ENCODE measurements around the gene BMP4. TPM values are rescaled to one million over a fixed set of nuclear protein-coding genes. Genes with fewer than 3 reads are reported as not detected.

BMP4 gene
- 33.1 TPM for total RNA-seq

DNA sequence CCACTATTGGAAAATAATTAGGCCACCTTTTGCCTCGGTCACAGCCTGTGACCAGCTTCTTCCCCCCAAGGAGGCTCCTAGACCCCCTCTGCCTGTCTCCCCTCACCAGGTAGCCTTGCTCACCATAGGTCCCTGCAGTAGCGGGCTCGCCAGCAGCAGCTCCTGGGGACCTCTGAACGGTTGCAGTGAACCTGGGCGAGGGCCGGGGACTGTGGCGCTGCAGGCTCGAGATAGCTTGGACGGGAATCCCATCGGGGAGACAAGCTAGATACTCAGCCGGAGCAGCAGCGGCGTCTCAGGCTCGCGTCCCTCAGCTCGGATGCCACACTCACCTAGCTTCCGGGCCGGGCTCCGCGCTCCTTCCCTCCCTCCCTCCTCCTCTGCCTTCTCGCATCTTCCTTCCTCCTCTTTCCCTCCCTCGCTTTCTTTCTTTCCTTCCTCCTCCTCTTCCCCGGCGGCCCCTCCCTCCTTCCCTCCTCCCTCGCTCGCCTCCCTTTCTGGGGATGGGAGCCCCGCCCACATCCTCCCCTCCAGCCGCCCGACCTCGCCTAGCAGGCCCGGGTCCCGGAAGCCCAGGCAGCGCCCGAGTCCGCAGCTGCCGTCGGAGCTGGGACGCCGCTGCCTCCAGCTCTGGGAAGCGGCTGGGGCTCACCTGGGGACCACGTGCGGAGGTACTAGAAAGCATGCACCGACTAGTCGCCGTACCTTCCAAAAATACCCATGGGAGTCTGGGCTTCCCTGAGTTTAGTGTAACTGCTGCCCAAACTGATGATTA, at the start of gene BMP4:
TSS of gene BMP4 (minus strand) at position 399 of the 775 bp plus-strand sequence. CDS start 4,603 bp downstream, outside the sequence.
- peak within 1 kb of the TSS; percentile 82 to 85 for H3K27ac ChIP-seq
- intact Hi-C loops (cut with DNase I) = loop anchor here (2.0 to 10.0 kb wide), 9 partner anchors 151 to 1428 kb away; partner anchors contain the start of genes CDKN3, CGRRF1, ERO1A and FERMT2
- peak in 1 of 2 donors; percentile 87 for DNase-seq (ENCODE audit: low spot score in 2 of 2)
- peaks cover 3 to 5% of the 10 kb centered on the region in 2 donors for H3K36me3 ChIP-seq
- H3K4me3 ChIP-seq = peak within 1 kb of the TSS; percentile 65 to 72
- TF ChIP-seq, protein P1, sequence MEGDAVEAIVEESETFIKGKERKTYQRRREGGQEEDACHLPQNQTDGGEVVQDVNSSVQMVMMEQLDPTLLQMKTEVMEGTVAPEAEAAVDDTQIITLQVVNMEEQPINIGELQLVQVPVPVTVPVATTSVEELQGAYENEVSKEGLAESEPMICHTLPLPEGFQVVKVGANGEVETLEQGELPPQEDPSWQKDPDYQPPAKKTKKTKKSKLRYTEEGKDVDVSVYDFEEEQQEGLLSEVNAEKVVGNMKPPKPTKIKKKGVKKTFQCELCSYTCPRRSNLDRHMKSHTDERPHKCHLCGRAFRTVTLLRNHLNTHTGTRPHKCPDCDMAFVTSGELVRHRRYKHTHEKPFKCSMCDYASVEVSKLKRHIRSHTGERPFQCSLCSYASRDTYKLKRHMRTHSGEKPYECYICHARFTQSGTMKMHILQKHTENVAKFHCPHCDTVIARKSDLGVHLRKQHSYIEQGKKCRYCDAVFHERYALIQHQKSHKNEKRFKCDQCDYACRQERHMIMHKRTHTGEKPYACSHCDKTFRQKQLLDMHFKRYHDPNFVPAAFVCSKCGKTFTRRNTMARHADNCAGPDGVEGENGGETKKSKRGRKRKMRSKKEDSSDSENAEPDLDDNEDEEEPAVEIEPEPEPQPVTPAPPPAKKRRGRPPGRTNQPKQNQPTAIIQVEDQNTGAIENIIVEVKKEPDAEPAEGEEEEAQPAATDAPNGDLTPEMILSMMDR (IDR thresholded peaks at IDR 0.05) = no peak
- H3K4me1 ChIP-seq = peaks cover 0 to 6% of the 10 kb centered on the region in 2 donors
- H3K9me3 ChIP-seq = no peaks in the 10 kb centered on the region
- H3K27me3 ChIP-seq = no peaks in the 10 kb centered on the region

DNA sequence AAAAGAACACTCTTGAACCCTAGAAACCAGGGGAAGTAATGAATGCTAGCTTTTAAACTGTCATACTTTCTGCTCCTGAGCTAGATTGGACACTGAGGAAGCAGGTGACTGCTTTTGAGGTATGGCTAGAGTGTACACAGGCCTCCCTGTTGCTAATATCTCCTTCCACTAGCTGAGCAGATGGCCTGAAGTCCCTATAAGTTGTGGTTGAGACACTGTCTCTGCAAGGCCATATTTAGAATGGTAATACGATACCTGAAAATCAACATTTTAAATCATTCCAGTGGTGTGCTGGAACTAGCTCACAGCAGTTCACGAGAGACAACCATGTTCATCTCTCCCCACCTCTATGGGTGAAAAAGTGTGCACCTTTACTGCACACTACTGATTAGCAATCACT, 46.4 kb upstream of the BMP4 start:
- no peaks in the 10 kb centered on the region for H3K9me3 ChIP-seq
- DNase-seq (ENCODE audit: low spot score in 2 of 2) = no peak
- H3K4me3 ChIP-seq = no peak overlapping the region
- H3K27ac ChIP-seq = no peak overlapping the region
- TF ChIP-seq, protein P1 (IDR thresholded peaks at IDR 0.05) = no peak
- no peaks in the 10 kb centered on the region for H3K36me3 ChIP-seq
- no peaks in the 10 kb centered on the region for H3K4me1 ChIP-seq
- no peaks in the 10 kb centered on the region for H3K27me3 ChIP-seq
- intact Hi-C loops (cut with DNase I) = no loop called here

DNA sequence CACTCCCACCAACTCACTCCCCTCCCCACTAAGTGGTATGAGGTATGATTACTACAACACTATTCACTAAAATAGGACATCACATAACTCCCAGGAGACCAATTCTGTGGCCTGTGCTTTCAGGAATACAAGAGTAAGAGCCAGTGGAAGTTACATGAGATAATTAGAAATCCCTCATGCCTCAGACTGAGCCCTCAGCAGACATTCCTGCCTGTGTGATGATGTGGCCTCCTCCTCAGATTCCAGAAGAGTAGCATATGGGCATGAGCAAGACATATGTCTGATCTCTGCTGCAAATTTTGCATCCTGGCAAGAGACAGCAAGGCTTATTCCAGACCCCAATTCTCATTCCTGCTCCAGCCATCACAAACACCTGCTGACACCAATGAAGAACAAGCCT, 46.0 kb upstream of the BMP4 start:
- no peaks in the 10 kb centered on the region for H3K36me3 ChIP-seq
- H3K4me1 ChIP-seq = no peaks in the 10 kb centered on the region
- intact Hi-C loops (cut with DNase I) = no loop called here
- H3K27me3 ChIP-seq = no peaks in the 10 kb centered on the region
- H3K4me3 ChIP-seq = no peak overlapping the region
- no peak for DNase-seq (ENCODE audit: low spot score in 2 of 2)
- H3K9me3 ChIP-seq = no peaks in the 10 kb centered on the region
- TF ChIP-seq, protein P1 (IDR thresholded peaks at IDR 0.05) = no peak
- no peak overlapping the region for H3K27ac ChIP-seq

DNA sequence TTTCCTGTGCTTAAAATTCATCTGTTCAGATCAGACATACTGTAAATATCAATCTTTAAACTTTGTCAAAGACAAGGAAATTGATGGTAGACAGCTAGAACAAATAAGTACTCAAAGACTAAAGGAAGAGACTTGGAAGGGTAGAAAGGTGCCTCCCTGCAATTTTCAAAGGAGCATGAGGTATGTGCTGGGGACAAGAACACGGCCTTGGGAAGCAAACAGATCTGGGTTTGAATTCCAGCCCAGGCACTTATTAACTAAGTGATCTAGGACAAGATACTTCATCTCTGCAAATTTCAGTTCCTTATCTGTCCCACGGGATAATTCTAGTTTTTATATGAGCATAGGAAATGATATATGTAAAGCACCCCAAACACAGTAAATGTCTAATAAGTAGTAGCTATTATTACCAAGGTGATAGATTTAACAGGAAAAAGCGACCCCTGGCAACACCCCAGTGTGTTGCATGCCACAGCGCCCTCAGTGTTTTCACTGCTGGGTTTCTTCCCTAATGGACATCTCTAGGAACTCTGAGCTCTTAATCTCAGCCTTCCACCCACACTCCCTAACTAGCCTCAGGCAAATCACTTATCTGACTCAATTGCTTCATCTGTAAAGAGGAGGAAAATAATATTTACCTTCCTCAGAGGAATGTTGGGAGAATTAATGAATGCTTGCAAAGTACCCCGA, 44.7 kb upstream of the BMP4 start:
- H3K36me3 ChIP-seq = no peaks in the 10 kb centered on the region
- no peak overlapping the region for H3K4me3 ChIP-seq
- no peak for DNase-seq (ENCODE audit: low spot score in 2 of 2)
- no peaks in the 10 kb centered on the region for H3K27me3 ChIP-seq
- intact Hi-C loops (cut with DNase I) = no loop called here
- no peak overlapping the region for H3K27ac ChIP-seq
- TF ChIP-seq, protein P1 (IDR thresholded peaks at IDR 0.05) = no peak
- no peaks in the 10 kb centered on the region for H3K9me3 ChIP-seq
- no peaks in the 10 kb centered on the region for H3K4me1 ChIP-seq

GRCh38 chr14:54000341-54000811, 43.8 kb upstream of the BMP4 start:
- Histone ChIP-seq H3K36me3 (no peaks in the 10 kb centered on the region), H3K27ac (no peak overlapping the region), H3K4me1 (no peaks in the 10 kb centered on the region), H3K4me3 (no peak overlapping the region), H3K27me3 (no peaks in the 10 kb centered on the region), H3K9me3 (no peaks in the 10 kb centered on the region)
- TF ChIP-seq, protein P1 (IDR thresholded peaks at IDR 0.05) = no peak
- intact Hi-C loops (cut with DNase I) = no loop called here
- no peak for DNase-seq (ENCODE audit: low spot score in 2 of 2)
